Activated CD4-positive, alpha-beta T cell treated with anti-CD3 and anti-CD28 coated beads, Interleukin-10, Interleukin-2, amounts not matched to agents 100 ng/mL and 50 ng/mL, durations not matched to agents 16 hours and 8 hours (primary cell): ENCODE results near the gene CCDC160.
"Not testable (repeated sequence)": the region's sequence is repeated elsewhere in the genome, so short reads cannot be mapped to it uniquely, and the experiment has no call there.

Experiments used
- DNase-seq: peaks from one replicate; pipeline ENCODE4 v3.0.0-alpha.2; 2020

The CCDC160 gene

DNA sequence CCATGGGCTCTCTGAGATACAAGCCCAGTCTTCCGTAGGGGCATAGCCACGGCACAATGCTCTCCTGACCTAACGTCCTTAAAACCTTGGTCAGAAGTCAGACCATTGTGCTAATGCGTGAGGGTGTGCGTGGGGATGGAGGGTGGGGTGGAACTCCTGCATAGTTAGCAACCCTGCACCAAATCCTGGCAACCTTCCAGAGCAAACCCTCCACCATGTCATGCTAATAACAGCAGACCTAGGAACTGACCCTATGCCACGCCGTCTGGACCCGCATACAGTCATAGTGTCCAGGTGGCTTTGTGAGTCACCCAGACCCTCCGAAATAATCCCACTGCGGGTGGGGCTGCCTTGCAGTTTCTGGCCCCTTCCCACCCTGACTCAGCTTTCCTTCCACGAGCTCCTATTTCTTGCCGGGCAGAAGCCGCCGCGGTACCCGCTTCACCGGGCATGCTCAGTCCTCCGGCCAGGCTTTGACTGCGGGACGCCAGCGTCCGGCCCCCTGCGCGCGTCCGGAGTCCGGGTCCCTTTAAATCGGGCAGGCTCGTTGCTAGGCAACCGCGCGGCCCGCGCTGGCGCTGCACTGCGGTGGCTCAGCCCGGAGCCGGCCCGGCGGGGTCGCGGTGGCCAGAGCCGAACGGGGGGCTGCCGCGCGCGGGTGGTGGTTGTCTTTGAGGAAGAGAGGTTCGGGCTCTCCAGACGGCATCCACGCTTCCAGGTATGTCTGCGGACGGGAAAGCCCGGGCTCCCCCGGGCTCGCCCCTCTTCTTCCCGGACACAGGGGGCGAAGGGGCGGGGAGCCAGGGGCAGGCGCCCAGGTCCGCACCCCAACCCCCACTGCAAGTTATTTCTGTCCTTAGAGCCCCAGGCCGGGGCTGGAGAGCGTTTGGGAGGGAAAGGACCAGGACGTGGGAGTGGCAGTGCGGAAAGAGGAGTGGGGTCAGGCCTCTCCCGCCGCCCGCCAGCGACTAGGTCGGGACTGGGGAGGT lies at the start of gene CCDC160:
Gene CCDC160, plus strand, starts transcription at position 557 of the 989 bp plus-strand sequence. CDS start 7,619 bp downstream, outside the sequence.
- DNase-seq = peak; percentile 4

DNA sequence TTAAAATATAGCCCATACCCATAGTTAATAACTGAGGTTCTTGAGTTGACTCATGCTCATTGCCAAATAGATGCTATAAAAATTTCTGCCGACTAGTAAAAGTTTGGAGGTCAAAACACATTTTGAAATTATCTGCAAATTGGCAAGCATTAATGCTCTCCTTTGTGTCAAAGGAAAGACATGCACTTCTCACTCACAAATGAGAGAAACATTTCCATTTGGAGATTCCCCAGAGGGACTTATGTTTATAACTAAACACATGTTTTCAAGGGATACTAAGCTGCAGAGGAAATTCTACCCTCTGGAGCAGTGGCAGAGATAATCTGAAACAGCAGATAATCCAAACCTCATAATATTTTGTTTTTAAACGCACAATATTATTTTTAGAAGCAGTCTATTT lies 45.7 kb upstream of the CCDC160 start:
- no peak for DNase-seq

- DNase-seq = no peak
These were observed 42.1 kb upstream of the CCDC160 start for GRCh38 chrX:134194915-134195314.

- DNase-seq = no peak
These were observed 34.4 kb upstream of the CCDC160 start for GRCh38 chrX:134202561-134202960.

- no peak for DNase-seq
These were observed 30.8 kb upstream of the CCDC160 start for GRCh38 chrX:134206221-134206620.

DNA sequence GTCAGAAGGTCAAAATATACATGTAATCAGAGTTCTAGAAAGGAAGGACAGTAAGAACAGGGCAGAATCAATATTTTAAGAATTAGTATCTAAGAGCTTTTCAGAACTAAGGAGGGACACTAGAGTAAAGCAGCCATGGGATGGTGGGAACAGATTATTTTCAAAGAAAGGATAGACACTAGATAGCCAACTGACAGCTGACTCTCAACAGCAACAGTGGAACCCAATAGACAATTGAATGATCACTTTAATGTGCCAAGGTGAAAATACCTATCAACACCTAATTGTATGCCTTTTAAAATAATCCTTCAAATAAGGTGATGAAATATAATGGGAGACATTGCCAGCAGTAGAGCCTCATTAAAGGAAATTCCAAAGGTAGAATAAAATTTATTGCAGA lies 26.5 kb upstream of the CCDC160 start:
- DNase-seq = no peak

DNA sequence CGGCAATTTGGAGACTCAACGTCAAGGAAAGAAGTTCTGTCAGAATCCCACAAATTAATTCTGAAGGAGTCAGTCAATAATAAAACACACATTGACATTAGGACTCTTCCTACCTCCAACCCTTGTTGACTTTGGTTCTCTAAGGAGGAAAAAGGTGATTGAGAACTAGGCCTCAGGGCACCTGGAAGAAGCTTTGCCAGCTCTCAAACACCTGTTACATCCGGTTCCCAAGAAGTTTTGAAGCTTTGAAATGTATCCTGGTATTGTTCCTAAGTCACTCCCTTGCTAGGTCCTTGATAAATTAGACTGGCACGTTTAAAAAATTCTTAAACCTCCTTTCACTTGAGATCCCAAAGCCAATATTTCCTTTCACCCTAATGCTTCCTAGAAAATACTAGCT lies 1.7 kb upstream of the CCDC160 start:
- no peak for DNase-seq

GRCh38 chrX:134238144-134238543 lies 1.2 kb downstream of the CCDC160 start:
- DNase-seq = not testable (repeated sequence)

DNA sequence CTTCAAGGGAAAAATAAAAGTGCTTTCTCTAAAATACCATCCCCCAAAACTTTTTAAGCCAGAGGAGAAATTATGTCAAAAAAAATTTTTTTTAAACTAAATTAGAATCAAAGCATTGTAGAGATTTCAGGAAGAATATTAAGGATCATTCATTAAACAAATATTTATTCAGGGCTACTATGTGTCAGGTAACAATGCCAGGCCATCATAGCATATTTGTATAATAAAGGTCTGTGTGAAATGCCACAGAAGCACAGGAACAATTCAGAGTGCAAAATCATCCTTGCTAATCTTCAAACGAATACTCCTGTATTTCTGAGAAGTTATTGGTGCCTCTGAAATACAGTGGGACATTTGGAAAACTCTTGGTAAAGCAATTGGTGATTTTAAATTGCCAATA lies 2.0 kb downstream of the CCDC160 start:
- no peak for DNase-seq

GRCh38 chrX:134240209-134240608 lies 3.2 kb downstream of the CCDC160 start:
- no peak for DNase-seq

GRCh38 chrX:134241960-134242619 lies 5.1 kb downstream of the CCDC160 start:
- no peak for DNase-seq

- DNase-seq = no peak
These were observed 7.1 kb downstream of the CCDC160 start for GRCh38 chrX:134244043-134244442.

- DNase-seq = no peak
These were observed 9.3 kb downstream of the CCDC160 start for GRCh38 chrX:134246282-134246681.

GRCh38 chrX:134247492-134247891 lies 10.5 kb downstream of the CCDC160 start:
- DNase-seq = no peak

GRCh38 chrX:134249241-134249640 lies 12.3 kb downstream of the CCDC160 start:
- DNase-seq = no peak

DNA sequence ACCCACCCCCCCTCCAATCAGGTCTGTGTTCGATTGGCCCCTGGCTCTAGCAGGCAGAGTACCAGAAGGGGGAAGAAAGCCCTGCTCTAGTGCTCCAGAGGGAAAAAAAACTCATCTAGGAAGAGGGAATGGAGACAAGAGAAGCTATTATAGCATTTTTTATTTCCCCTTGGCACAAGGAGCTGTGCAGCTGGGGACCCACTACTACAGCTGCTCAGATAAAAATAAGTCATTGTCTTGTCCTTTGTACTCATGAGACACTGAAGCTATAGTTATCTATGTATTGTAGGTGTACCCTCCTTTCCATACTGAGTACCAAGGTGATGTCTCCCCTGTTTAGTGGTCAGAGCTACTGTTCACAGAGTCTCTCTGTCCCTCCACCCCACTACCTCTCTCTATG lies 14.3 kb downstream of the CCDC160 start:
- DNase-seq = no peak

GRCh38 chrX:134254511-134254910 lies 17.5 kb downstream of the CCDC160 start:
- no peak for DNase-seq

- DNase-seq = no peak
These were observed 18.6 kb downstream of the CCDC160 start for GRCh38 chrX:134255555-134255954.

- DNase-seq = no peak
These were observed 19.7 kb downstream of the CCDC160 start for GRCh38 chrX:134256684-134257083.

GRCh38 chrX:134258202-134258601 lies 21.2 kb downstream of the CCDC160 start:
- DNase-seq = no peak

DNA sequence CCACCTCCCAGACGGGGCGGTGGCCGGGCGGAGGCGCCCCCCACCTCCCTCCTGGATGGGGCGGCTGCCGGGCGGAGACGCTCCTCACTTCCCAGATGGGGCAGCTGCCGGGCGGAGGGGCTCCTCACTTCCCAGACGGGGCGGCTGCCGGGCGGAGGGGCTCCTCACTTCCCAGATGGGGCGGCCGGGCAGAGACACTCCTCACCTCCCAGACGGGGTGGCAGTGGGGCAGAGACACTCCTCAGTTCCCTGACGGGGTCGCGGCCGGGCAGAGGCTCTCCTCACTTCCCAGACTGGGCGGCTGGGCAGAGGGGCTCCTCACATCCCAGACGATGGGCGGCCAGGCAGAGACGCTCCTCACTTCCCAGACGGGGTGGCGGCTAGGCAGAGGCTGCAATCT lies 49.0 kb downstream of the CCDC160 start:
- not testable (repeated sequence) for DNase-seq

- no peak for DNase-seq
These were observed 50.4 kb downstream of the CCDC160 start for GRCh38 chrX:134287346-134287745.

DNA sequence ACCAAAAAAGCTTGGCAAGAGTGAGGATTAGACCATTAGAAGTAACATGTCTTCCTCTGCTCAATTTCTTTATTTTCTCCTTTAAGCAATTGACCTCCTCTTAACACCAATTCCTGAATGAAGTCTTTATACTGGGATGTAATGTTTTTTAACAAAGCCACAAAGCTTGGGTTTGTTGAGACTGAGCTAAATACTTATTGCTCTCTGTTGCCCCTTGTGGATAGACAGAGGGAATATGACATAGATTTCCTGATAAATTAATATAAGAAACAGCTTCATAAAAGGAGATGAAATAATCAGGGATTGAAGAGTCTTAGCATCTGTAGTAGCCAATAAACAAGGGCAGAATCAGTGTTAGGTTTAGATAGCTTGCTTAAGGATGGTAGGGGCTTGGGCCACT lies 57.6 kb downstream of the CCDC160 start:
- DNase-seq = no peak
